ENCODE data around the gene RAD51B. TPM values are rescaled to one million over a fixed set of nuclear protein-coding genes. Genes with fewer than 3 reads are reported as not detected.

Gene RAD51B
- total RNA-seq, 2 donors from 2014 or later = 9.3 to 12.1 TPM

DNA sequence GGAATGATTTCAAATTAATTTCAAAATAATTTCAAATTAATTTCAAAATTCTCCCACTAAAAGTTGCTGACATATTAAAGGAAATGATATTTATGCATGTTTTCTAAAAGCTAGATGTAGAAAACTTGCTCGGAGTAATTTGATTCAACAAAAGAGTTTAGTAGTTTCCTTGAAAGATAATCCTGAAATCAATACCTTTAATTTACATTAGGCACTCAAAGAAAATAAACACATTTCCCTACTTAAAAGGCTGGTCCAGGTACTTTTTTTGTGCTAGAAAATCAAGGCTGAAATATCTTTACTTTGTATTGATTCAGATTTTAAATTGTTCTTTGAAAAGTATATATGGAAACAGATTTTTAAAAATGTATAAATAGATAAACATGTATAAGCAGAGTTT is 370.5 kb downstream of the RAD51B start:
- Histone ChIP-seq H3K4me1 (ENCODE audit: control insufficient read depth in 1 of 2, low read depth in 2 of 2) (no peaks in the 10 kb centered on the region), H3K4me3 (no peak overlapping the region), H3K27me3 (replicated peaks; ENCODE audit: insufficient read depth) (no peaks in the 10 kb centered on the region), H3K27ac (no peak overlapping the region), H3K9me3 (no peaks in the 10 kb centered on the region), H3K36me3 (no peaks in the 10 kb centered on the region)
- ATAC-seq (ENCODE audit: insufficient number of reproducible peaks, low FRiP score, low read depth) (no peak), DNase-seq (ENCODE audit: low spot score) (no peak)
- TF ChIP-seq, protein P1, sequence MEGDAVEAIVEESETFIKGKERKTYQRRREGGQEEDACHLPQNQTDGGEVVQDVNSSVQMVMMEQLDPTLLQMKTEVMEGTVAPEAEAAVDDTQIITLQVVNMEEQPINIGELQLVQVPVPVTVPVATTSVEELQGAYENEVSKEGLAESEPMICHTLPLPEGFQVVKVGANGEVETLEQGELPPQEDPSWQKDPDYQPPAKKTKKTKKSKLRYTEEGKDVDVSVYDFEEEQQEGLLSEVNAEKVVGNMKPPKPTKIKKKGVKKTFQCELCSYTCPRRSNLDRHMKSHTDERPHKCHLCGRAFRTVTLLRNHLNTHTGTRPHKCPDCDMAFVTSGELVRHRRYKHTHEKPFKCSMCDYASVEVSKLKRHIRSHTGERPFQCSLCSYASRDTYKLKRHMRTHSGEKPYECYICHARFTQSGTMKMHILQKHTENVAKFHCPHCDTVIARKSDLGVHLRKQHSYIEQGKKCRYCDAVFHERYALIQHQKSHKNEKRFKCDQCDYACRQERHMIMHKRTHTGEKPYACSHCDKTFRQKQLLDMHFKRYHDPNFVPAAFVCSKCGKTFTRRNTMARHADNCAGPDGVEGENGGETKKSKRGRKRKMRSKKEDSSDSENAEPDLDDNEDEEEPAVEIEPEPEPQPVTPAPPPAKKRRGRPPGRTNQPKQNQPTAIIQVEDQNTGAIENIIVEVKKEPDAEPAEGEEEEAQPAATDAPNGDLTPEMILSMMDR (IDR thresholded peaks at IDR 0.05) = no peak

DNA sequence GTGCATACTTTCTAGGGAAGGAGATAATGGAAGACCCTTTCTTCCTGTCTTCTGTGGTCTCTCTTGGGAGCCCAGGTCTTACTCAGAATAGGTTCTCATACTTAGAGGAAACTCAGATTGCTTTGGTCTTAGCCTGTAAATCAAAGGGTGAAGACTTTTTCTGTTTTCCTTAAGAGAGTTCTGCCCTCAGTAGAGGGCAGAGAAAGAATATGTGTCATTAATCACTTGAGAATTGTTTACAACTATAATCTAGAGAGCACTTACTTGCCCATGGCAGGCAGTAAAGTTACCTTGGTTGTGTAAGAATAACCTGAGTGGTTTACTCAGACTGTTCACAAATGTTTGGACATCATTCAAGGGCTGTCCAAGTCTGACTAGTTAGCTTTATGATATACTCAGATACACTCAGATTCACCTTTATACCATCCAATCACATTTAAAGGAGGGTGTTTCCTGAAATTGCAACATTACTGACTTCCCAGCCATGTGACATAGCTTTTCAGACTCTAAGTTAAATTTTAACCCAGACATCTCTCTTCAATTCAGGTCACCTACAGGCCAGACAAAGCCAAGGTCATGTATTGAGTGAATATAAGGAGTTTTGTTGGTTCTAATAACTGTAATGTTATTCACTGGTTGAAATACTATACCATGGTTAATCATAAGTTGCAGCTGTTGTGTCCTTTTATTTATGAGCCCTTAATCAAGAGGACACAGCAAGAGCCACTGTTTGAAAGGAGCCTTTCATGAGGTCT is 372.2 kb downstream of the RAD51B start:
- DNase-seq (ENCODE audit: low spot score) = no peak
- no peak for ATAC-seq (ENCODE audit: insufficient number of reproducible peaks, low FRiP score, low read depth)
- H3K4me1 ChIP-seq (ENCODE audit: control insufficient read depth in 1 of 2, low read depth in 2 of 2) = no peaks in the 10 kb centered on the region
- no peaks in the 10 kb centered on the region for H3K9me3 ChIP-seq
- no peak overlapping the region for H3K4me3 ChIP-seq
- no peak overlapping the region for H3K27ac ChIP-seq
- TF ChIP-seq, protein P1 (IDR thresholded peaks at IDR 0.05) = no peak
- no peaks in the 10 kb centered on the region for H3K36me3 ChIP-seq
- no peaks in the 10 kb centered on the region for H3K27me3 ChIP-seq (replicated peaks; ENCODE audit: insufficient read depth)

- Histone ChIP-seq H3K36me3 (no peaks in the 10 kb centered on the region), H3K4me3 (no peak overlapping the region), H3K4me1 (ENCODE audit: control insufficient read depth in 1 of 2, low read depth in 2 of 2) (peaks cover 0 to 7% of the 10 kb centered on the region in 2 donors), H3K9me3 (no peaks in the 10 kb centered on the region), H3K27me3 (replicated peaks; ENCODE audit: insufficient read depth) (no peaks in the 10 kb centered on the region), H3K27ac (no peak overlapping the region)
- DNase-seq (ENCODE audit: low spot score) = no peak
- ATAC-seq (ENCODE audit: insufficient number of reproducible peaks, low FRiP score, low read depth) = no peak
- TF ChIP-seq, protein P1 (IDR thresholded peaks at IDR 0.05) = no peak
Measured at GRCh38 chr14:68192935-68193334, 373.4 kb downstream of the RAD51B start.

- DNase-seq (ENCODE audit: low spot score) (no peak), ATAC-seq (ENCODE audit: insufficient number of reproducible peaks, low FRiP score, low read depth) (no peak)
- Histone ChIP-seq H3K9me3 (no peaks in the 10 kb centered on the region), H3K27me3 (replicated peaks; ENCODE audit: insufficient read depth) (no peaks in the 10 kb centered on the region), H3K36me3 (no peaks in the 10 kb centered on the region), H3K4me1 (ENCODE audit: control insufficient read depth in 1 of 2, low read depth in 2 of 2) (peaks cover 4 to 13% of the 10 kb centered on the region in 2 donors), H3K4me3 (no peak overlapping the region), H3K27ac (no peak overlapping the region)
- TF ChIP-seq, protein P1 (IDR thresholded peaks at IDR 0.05) = no peak
Measured at GRCh38 chr14:68193970-68194681, 374.5 kb downstream of the RAD51B start.

DNA sequence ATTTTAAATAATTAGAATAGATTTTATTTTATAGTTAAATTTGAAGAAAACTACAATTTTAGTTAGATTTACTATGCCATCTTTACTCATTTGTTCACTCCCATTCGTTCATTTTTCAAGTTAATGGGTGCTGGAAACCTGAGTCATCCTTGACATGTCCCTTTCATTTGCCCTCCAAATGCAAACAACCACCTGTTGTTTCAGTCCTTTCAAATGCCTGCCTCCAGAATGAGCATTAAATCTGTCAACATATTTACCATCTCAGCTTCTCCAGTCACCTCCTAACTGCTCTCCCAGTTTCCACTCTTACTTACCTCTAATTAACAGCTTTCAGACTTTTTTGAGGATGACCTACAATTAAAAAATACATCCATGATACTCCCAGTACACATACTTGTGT is 375.5 kb downstream of the RAD51B start:
- Histone ChIP-seq H3K4me1 (ENCODE audit: control insufficient read depth in 1 of 2, low read depth in 2 of 2) (peaks cover 10 to 23% of the 10 kb centered on the region in 2 donors), H3K27me3 (replicated peaks; ENCODE audit: insufficient read depth) (no peaks in the 10 kb centered on the region), H3K27ac (no peak overlapping the region), H3K36me3 (no peaks in the 10 kb centered on the region), H3K4me3 (no peak overlapping the region), H3K9me3 (no peaks in the 10 kb centered on the region)
- DNase-seq (ENCODE audit: low spot score) (no peak), ATAC-seq (ENCODE audit: insufficient number of reproducible peaks, low FRiP score, low read depth) (no peak)
- TF ChIP-seq, protein P1 (IDR thresholded peaks at IDR 0.05) = no peak

Measured in thoracic aorta (tissue), 2 donors.